AG04450 (cell line): ENCODE data around the gene CPLANE2. TPM values are rescaled to one million over a fixed set of nuclear protein-coding genes. Genes with fewer than 3 reads are reported as not detected.
"Not testable (repeated sequence)": the region's sequence is repeated elsewhere in the genome, so short reads cannot be mapped to it uniquely, and the experiment has no call there.

Source experiments
- CTCF ChIA-PET: fragments of 300-600, 350-600 bp; formaldehyde crosslinking; extraction: SDS; loops from one replicate; lab custom pipeline; 2022; ENCODE audit warnings: antibody characterized with exemption, inconsistent platforms; lab: Charles Lee
- POLR2A ChIA-PET: fragments of 350-600 bp; formaldehyde crosslinking; extraction: SDS; loops from one replicate; lab custom pipeline; 2021; ENCODE audit warnings: antibody characterized with exemption, inconsistent platforms; lab: Yijun Ruan, JAX
- DNase-seq: peaks from one replicate; pipeline ENCODE4 v3.0.0-alpha.2; 2011; ENCODE audit warnings: low read depth, low spot score
- H3K27ac ChIP-seq: one replicate; pipeline ENCODE4 v1.5.1; 2012; ENCODE audit warnings: low read depth, low read length, control low read depth
- H3K27me3 ChIP-seq: one replicate; pipeline ENCODE4 v1.6.0; 2012; ENCODE audit warnings: low read length; ENCODE audit not compliant: control insufficient read depth, insufficient read depth
- H3K4me3 ChIP-seq: 2 replicates; pipeline ENCODE4 v1.5.1; 2011; ENCODE audit warnings: mild to moderate bottlenecking, low read depth, low read length, control low read depth
- H3K9me3 ChIP-seq: 2 replicates; pipeline ENCODE4 v1.5.1; 2012; ENCODE audit warnings: low read length; ENCODE audit not compliant: control insufficient read depth, insufficient read depth
- CTCF ChIP-seq: IDR thresholded peaks from 2 replicates; pipeline ENCODE4 v1.5.1; 2011; ENCODE audit warnings: low read depth, low read length, control low read depth, inconsistent platforms
- polyA plus RNA-seq: library from polyadenylated mRNA; depleted of rRNA; stranded (reverse); fragments of >200 nt; gene quantifications from 2 replicates; pipeline ENCODE4 v1.2.3, GENCODE V29; 2011

CPLANE2 gene
- polyA plus RNA-seq, 1 experiment: 3.6 TPM

GRCh38 chr1:16226490-16227179 lies 10.3 kb downstream of the CPLANE2 start:
- ChIA-PET CTCF (interaction anchor here (1.3 kb wide), 1 partner anchor 18 kb away, joined by 5 read pairs; no protein-coding TSS in a partner anchor), POLR2A (interaction anchor here (0.9 kb wide), 1 partner anchor 9 kb away, joined by 3 read pairs; no protein-coding TSS in a partner anchor)
- TF ChIP-seq CTCF: no peak
- H3K27ac ChIP-seq: no peak overlapping the region
- peaks cover 22% of the 10 kb centered on the region for H3K9me3 ChIP-seq
- H3K27me3 ChIP-seq: peaks cover 43% of the 10 kb centered on the region
- peak overlapping the region; percentile 32 for H3K4me3 ChIP-seq
- DNase-seq: no peak

- CTCF ChIA-PET: no interaction called here
- no peak overlapping the region for H3K27ac ChIP-seq
- TF ChIP-seq CTCF: no peak
- peaks cover 22% of the 10 kb centered on the region for H3K9me3 ChIP-seq
- POLR2A ChIA-PET: interaction anchor here (0.6 kb wide), 1 partner anchor 122 kb away, joined by 3 read pairs; no protein-coding TSS in a partner anchor
- no peak for DNase-seq
- H3K27me3 ChIP-seq: peaks cover 43% of the 10 kb centered on the region
- H3K4me3 ChIP-seq: no peak overlapping the region
Measured at GRCh38 chr1:16226129-16226489, 10.9 kb downstream of the CPLANE2 start.

DNA sequence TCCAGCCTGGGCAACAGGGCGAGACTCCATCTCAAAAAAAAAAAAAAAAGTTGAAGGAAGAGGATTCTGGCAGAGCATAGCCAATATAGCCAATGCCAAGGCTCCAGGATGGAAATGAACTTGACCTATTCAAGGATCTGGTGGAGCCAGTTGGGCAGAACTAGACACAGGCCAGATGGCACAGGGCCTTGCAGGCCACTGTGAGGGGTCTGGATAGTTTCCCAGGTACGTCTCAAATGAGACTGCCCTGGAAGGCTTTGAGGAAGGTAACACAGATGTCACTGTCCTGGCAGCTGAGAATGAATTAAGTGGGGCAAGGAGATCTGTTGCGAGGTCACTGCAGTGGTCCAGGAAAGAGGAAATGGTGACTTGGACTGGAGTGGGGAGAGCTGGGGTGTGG lies 12.5 kb downstream of the CPLANE2 start:
- POLR2A ChIA-PET: no interaction called here
- CTCF ChIA-PET: no interaction called here

GRCh38 chr1:16222716-16223115 lies 14.3 kb downstream of the CPLANE2 start:
- CTCF ChIA-PET, H3K27ac ChIP-seq, DNase-seq, H3K4me3 ChIP-seq: not testable (repeated sequence)
- Histone ChIP-seq H3K9me3 (peaks cover 21% of the 10 kb centered on the region), H3K27me3 (peaks cover 34% of the 10 kb centered on the region)
- POLR2A ChIA-PET: interaction anchor here (0.7 kb wide), 1 partner anchor 124 kb away, joined by 5 read pairs; no protein-coding TSS in a partner anchor

More for the DNA sequence above, 12.5 kb downstream of the CPLANE2 start:
- no peak for DNase-seq
- Histone ChIP-seq H3K27ac (no peak overlapping the region), H3K27me3 (peaks cover 46% of the 10 kb centered on the region), H3K9me3 (peaks cover 22% of the 10 kb centered on the region), H3K4me3 (no peak overlapping the region)
- no peak for TF ChIP-seq CTCF

DNA sequence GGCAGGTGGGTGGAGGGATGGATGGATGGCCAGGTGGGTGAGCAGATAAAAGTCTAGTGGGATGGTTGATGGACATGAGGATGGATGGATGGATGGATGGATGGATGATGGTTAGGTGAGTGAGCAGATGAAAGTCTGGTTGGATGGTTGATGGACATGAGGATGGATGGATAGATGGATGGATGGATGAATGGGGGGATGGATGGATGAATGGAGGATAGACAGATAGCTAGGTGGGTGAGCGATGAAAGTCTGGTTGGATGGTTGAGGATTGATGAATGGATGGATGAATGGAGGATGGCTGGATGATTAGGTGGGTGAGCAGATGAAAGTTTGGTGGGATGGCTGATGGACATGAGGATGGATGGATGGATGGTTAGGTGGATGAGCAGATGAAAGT lies 15.5 kb downstream of the CPLANE2 start:
- TF ChIP-seq CTCF: no peak
- ChIA-PET POLR2A (no interaction called here), CTCF (interaction anchor here (0.7 to 1.2 kb wide), 4 partner anchors 11 to 142 kb away, joined by 3 to 6 read pairs (median 4); no protein-coding TSS in a partner anchor)
- no peak overlapping the region for H3K4me3 ChIP-seq
- peaks cover 9% of the 10 kb centered on the region for H3K9me3 ChIP-seq
- DNase-seq: no peak
- H3K27ac ChIP-seq: no peak overlapping the region
- H3K27me3 ChIP-seq: peaks cover 22% of the 10 kb centered on the region
